ENCODE data around the gene PTPN1.

PTPN1 gene

DNA sequence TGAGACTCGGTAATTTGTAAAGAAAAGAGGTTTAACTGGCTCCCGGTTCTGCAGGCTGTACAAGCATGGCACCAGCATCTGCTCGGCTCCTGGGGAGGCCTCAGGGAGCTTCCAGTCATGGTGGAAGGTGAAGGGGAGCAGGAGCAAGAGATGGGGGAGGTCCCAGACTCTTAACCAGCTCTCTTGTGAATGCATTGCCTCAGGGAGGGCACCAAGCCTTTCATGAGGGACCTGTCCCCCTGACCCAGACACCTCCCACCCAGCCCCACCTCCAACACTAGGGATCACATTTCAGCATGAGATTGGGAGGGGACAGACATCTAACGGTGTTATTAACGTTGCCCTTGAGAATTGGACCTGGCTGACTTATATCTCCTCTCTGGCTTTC lies 68.6 kb downstream of the PTPN1 start:
- no peak for DNase-seq

DNA sequence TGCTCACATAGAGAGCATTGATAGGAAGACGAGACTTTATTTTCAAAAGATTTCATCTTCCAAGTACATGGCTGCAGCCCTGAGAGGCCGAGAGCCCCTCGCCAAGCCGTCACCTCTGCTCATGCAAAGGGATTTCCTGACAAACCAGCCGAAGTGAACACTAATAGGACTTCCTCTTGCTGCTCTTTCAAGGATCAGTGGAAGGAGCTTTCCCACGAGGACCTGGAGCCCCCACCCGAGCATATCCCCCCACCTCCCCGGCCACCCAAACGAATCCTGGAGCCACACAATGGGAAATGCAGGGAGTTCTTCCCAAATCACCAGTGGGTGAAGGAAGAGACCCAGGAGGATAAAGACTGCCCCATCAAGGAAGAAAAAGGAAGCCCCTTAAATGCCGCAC lies 69.3 kb downstream of the PTPN1 start:
- DNase-seq: no peak

DNA sequence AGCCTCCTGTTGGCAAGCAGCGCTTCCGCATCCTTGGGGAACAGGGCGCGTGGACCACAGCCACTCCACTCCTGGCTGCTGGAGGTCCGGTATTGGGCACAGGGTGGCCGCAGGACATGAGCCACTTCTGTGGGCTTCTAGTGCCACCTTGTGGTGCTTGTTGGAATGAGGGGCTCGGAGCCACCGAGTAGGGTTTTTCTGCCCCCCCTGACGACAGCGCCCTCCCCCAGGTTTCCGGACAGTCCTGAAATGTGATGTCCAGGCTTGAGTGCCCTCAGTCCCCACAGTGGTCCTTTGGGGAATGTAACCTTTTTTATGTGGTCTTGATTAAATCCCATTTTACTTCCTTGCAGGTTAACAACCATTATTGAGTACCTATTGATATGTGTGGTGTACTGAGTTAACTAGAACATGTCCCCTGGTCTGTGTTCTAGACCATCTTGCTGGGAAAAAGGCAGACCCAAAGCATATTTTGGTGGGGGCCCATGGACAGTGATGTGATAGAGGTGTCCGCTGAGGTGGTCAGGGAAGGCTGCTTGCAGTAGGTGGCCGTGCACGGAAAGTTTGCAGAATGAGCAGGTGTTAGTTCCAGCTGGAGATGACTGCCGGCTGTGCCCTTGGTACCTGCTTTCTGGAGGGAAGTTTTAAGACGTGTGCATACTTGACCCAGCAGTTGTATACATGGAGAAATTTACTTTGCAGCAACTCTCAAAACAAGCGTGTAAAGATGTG lies 70.0 kb downstream of the PTPN1 start:
- peak; percentile 57 for DNase-seq

DNA sequence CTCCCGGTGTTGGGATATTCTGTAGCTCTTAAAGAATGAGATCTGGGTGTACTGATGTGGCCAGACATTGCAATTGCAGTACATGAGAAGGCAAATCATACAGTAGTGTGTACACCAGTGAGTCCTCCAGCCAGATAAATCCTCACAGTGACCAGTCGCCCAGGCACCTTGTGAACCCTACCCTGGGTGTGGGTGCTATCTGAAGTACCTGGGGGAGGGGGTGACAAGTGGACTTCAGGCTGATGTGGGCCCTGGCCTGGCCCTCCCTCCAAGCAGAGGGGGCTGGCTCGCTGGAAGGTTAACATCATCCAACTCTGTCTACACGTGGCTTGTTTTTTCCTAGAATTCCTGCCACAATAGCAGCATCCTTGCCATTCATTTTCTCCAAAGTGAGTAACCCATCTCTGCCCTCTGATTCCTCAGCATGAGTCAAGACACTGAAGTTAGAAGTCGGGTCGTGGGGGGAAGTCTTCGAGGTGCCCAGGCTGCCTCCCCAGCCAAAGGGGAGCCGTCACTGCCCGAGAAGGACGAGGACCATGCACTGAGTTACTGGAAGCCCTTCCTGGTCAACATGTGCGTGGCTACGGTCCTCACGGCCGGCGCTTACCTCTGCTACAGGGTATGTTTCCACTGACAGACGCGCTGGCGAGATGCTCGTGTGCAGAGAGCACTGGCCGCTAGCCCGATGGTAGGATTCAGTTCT lies 70.8 kb downstream of the PTPN1 start:
- DNase-seq: no peak

DNA sequence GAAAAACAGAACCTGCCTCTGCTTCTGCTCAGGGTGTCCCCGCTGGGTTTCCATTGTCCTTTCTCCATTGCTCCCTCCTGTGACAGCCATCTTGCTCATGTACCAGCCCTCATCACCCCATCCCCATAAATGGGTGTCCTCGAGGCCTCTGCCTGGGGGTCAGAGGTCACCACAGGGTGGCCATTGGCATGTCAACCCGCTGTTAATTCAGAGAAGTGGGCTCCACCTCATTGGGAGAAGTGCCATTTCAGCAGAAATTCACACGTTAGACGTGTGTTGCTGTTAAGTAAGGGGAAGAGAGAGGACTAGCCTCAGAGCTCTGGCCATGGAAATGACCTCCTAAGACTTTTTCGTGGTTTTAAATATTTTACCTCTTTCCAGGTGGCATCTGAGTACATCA lies 71.9 kb downstream of the PTPN1 start:
- DNase-seq: no peak

DNA sequence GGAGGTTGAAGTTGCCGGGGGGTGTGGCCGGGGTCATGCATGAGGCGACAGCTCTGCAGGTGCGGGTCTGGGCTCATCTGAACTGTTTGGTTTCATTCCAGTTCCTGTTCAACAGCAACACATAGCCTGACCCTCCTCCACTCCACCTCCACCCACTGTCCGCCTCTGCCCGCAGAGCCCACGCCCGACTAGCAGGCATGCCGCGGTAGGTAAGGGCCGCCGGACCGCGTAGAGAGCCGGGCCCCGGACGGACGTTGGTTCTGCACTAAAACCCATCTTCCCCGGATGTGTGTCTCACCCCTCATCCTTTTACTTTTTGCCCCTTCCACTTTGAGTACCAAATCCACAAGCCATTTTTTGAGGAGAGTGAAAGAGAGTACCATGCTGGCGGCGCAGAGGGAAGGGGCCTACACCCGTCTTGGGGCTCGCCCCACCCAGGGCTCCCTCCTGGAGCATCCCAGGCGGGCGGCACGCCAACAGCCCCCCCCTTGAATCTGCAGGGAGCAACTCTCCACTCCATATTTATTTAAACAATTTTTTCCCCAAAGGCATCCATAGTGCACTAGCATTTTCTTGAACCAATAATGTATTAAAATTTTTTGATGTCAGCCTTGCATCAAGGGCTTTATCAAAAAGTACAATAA lies 72.5 kb downstream of the PTPN1 start:
- no peak for DNase-seq

DNA sequence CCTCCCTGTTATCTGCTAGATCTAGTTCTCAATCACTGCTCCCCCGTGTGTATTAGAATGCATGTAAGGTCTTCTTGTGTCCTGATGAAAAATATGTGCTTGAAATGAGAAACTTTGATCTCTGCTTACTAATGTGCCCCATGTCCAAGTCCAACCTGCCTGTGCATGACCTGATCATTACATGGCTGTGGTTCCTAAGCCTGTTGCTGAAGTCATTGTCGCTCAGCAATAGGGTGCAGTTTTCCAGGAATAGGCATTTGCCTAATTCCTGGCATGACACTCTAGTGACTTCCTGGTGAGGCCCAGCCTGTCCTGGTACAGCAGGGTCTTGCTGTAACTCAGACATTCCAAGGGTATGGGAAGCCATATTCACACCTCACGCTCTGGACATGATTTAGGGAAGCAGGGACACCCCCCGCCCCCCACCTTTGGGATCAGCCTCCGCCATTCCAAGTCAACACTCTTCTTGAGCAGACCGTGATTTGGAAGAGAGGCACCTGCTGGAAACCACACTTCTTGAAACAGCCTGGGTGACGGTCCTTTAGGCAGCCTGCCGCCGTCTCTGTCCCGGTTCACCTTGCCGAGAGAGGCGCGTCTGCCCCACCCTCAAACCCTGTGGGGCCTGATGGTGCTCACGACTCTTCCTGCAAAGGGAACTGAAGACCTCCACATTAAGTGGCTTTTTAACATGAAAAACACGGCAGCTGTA lies 73.4 kb downstream of the PTPN1 start:
- DNase-seq: no peak

DNA sequence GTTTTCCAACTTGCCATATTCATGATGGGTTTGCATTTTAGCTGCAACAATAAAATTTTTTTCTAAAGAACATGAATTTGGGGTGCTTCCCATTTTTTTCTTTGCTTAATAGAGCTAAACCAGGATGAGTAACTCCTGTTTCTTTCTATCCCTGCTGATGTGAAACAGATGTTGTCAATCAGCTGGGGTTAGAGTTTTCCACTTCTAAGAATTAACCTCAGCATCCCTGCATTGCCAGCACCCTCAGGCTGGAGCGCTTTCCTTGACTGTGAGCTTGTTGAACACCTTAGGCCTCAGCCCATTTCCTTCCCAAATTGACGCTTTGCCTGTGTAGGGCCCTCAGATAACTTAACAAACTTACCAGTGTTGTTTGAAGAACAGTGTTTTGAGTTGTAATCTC lies 74.5 kb downstream of the PTPN1 start:
- DNase-seq: no peak

DNA sequence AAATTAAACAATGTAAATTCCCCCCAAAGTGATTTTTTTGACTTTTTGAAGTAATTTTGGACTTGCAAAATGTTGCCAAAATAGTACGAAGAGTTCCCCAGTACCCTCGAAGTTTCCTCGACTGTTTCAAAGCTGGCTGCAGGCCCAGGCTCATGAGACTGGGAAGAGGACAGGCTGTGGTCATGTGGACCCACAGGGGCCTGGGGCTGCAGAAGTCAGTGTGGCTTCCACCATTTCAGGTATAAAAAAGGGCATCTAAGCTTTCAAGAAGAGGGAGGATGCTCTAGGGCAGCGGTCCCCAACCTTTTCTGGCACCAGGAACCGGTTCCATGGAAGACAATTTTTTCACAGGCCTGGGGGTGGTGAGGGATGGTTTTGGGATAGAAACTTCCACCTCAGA lies 75.0 kb downstream of the PTPN1 start:
- no peak for DNase-seq

DNA sequence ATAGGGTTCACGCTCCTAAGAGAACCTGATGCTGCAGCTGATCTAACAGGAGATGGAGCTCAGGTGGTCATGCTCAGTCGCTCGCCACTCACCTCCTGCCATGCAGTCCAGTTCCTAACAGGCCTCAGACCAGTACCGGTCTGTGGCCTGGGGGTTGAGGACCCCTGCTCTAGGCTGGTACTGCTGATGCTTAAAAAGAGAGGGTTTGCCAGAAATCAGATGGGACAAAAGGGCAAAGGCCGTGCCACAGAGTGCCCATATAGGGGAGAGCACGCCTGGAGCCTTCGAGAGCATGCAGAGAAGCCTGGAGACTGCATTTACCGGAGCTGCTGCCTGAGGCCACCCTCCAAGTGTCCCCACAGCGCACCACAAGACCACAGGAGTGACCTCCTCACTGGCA lies 75.5 kb downstream of the PTPN1 start:
- DNase-seq: no peak

DNA sequence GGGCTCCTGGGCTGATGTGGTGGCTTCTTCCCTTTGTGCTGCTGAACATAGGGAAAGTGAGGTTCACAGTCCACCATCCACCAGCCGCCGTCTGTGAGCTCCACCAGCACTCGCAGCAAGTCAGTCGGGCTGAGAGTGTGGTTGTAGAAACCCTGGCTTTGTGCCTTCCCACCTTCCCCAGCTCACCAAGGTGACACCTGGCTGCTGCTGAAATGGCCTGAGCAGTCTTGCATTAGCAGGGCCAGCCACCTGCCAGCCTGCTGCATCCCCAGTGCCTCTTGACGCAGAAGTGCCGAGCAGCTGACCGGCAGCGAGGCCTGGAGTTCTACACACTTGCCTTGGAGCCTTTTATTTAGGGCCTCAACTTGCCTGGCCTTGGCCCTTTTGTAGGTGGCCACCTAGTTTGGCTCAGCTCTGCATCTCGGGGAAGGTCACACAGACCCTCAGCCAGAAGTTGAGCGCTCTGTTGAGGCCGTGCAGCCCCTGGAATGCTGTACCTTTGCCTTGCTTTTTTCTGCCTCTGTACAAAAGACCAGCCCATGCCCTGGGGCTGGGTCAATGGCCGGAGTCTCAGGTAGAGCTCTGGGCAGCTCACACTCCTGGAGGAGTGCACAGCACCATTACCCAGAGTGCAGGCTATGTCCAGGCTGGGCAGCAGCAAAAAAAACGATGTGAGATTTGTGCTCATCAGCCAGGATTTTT lies 76.5 kb downstream of the PTPN1 start:
- DNase-seq: no peak

DNA sequence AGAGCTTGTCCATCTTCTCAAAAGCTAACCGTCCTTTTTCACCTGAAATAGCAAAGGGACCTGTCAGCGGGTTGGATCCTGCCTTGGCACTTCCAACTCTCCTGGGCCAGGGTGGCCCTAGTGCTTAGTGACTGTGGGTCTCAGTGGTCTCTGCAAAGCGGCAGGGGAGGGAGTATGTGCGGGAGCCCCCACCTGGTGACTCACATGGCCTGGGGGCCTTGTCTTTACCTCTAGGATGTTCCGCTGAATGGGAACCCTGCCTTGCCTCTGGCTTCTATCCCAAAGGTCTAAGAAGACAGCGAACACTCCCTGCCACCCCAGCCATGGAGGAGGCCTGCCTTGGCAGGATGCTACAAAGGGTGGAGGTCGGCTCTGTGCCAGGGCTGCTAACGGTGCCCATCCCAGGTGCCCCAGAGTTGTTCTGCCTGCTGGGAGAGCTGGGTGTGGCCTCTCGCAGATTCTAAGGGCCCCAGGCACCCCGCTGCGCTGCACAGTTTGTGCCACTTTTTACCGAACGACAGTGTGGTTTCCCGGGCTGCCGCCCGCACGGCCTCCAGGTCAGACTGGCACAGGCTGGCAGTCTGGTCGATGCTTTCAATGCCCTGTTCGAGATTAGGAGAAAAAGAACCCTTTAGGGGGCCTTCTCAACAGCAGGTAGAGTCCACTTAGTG lies 77.2 kb downstream of the PTPN1 start:
- no peak for DNase-seq

DNA sequence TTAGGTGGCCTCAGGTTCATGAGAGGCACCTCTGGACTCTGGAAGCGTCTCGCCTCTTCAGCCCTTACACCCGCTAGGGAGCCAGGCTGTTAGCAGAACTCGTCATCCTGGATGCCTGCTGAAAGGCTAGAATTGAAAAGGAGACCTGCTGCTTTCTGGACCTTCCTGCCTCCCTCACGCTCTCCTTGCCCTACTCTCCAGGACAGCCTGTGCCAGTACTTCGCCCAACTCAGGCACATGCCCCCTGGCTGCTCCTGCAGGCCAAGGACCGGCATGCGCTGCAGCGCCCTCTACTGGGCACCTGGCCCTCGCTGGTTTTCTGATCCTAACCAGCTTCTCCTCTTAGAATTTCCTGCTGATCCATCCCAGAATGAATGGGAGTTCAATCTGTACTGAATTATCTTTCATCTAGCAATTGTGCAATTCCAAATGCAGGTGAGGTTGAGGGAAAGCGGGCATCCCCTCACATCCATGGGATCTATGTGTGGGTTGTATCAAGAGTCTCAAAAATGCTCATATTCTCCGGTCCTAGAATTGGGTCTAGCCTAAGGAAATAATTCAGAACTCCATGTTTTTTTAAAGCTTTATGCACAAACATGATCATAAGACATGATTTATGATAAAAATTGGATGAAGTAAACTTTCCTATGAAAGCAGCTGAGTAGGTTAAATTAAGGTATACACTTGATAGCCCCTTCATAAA lies 78.0 kb downstream of the PTPN1 start:
- DNase-seq: peak; percentile 68

DNA sequence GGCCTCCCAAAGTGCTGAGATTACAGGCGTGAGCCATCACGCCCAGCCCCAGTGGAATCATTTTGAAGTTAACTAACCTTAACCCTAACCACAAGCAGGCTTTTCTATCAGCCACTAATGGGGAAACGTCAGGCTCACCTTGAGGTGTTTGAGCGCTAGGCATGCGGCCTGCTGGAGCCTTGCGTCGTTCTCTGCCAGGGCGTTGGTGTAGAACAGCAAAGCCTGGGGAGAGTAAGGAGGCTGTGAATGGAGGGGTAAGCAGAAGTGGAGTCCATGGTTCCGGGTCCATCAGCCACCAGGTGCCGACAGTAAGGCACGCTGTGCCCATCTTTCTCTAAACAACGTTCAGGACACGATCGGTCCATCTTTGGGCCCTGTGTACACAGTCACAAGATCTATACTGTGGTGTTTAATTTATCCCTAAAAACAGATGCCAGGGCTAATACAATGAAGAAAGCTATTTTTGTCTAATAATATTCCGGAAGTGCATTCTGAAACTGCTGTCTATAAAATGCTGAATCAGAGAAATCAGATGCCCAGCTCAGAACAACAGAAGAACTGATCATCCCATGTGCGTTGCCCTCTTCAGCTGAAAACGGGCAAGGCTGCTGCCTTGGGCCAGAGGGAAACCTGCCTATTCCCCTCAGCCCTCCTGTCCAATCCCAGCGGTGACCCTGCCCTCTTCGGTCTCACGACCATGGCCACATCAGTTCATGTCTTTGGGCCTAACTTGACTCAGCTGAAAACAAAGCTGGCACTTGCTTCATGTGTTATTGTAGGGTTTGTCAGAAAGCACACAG lies 79.6 kb downstream of the PTPN1 start:
- DNase-seq: no peak

DNA sequence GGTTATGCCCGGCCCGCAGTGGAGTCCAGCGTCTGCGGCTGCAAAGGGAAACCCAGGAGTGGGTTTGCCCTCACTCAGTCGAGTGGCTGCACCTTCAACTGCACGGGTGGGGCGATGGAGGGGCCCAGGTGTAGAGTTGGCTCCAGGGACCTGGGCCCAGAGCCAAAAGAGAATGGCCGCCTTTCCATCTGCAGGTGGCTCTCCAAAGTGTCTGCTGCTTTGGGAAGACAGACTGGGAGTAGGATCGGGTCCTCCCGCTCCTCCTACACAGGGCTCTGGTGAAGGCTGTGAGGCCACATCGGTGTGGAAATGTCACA lies 80.1 kb downstream of the PTPN1 start:
- no peak for DNase-seq

DNA sequence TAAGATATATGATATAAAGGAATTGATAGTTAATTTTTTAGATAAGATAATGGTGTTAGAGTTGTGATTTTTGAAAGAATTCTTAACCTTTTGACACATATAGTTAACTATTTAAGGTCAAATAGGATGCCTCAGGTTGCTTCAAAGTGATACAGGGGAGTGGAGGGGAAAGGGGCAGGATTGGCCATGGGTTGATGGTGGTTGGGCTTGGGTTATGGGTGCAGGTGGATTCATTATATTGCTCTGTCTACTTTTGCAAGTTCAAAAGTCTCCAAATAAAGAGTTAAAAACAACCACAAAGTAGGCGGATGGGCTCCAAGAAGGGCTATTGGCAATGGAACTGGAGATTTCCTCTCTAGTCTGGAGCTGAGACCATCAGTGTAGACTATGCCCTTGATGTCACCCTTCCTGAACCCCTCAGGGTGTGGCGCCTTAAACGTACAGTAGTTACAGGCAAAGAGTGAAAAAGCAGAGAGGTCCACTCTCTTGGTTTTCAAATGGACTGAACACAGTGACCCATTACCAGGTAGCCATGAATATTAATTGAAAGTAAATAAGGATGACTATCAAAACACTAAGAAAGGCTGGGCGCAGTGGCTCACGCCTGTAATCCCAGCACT lies 81.2 kb downstream of the PTPN1 start:
- no peak for DNase-seq

DNA sequence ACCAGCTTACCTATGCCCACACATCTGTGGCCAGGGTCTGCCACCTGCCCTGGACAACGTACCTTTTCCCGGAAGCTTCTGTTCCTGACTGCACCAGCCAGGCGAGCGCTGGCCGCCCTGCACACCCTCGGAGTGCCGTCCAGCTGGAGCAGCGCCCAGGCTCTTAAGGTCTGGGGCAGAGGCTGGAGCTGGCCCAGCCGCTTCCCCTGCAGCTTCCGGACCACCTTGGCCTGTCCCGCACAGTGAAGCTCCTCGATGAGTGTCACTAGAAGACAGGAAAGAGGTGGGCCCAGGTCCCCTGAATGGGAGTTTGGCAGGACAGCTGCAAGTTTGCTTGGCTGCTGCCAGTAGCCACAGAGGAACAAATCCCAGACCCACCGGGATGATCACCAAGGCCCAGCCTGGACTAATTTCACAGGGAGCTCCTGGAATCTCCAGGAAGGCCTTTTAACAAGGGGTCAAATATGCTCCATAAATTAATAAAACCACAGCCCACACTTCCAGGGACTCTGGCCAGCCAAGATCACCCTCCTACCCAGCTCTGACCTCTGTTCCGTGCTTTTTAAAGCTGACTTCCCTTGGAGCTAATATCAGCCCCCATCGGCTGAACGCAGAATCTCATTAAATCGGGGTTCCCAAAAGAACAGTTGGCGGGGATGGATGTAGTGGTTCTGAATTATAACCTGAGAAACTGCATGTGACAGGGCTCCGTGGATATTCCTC lies 82.3 kb downstream of the PTPN1 start:
- DNase-seq: no peak

DNA sequence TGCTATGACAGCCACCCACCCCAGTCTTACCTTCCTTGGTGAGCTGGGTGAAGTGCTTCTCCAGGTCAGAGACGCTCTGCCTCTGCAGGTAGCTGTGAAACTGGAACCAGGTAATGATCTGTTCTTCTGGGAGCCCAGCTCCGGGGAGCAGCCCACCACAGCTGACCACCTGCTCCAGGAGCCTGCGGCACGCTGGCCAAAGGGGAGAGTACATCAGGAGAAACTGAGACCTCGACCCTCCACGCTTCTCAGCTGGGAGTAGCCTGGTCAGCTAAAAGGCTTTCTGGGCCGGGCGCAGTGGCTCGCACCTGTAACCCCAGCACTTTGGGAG lies 82.8 kb downstream of the PTPN1 start:
- no peak for DNase-seq

DNA sequence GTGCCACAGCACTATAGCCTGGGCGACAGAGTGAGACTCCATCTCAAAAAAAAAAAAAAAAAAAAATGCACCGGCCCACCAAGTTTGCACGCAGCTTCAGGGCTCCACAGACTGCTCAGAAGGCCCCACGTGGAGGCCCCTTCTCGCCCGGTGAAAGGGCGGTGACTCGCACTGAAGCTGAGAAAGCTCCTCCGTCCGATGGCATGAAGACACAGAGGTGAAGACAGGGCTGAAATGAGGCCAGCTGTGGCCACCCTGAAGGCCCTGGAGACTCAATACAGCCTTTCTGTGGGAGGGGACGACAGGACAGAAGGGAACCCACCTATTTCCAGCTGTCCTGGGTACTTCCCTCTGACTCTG lies 84.0 kb downstream of the PTPN1 start:
- no peak for DNase-seq
